Measurements from ENCODE around the gene CTAG1A. TPM values are rescaled to one million over a fixed set of nuclear protein-coding genes. Genes with fewer than 3 reads are reported as not detected.
A peak's percentile ranks its signal among the peaks of the same experiment; 100 is the strongest.

Gene CTAG1A
- polyA plus RNA-seq, 2 of the 4 experiments (the other 2 are of a cell fraction): not detected

GRCh38 chrX:154540897-154541535, 43.9 kb upstream of the CTAG1A start (continued):
- TF ChIP-seq PBX3 (IDR thresholded peaks at IDR 0.05): no peak
- TF ChIP-seq POLR2AphosphoS2 (conservative IDR thresholded peaks at IDR 0.05; ENCODE audit: low read length): no peak
- 0 out of 2 replicates have a peak, but pooled peaks have one; percentile 70 for TF ChIP-seq EHF (CRISPR knock-in tag; IDR thresholded peaks at IDR 0.05)
- no peak for TF ChIP-seq RARB (CRISPR knock-in tag; IDR thresholded peaks at IDR 0.05)
- no peak for TF ChIP-seq JUNB (IDR thresholded peaks at IDR 0.05)
- 0 out of 3 replicates have a peak, but pooled peaks have one; percentile 46 for TF ChIP-seq BCL3 (IDR thresholded peaks at IDR 0.05)
- TF ChIP-seq POLR2A (IDR thresholded peaks at IDR 0.05; ENCODE audit: low read length): peak; percentile 28

- 6% methylated on average over 2 of the region's 5 CpGs for WGBS (ENCODE audit: missing lambda C conversion rate)
- CTCF ChIA-PET: interaction anchor here (0.6 to 7.5 kb wide), 5 partner anchors 9 to 206 kb away, joined by 3 to 55 read pairs (median 3); no protein-coding TSS in a partner anchor
- peak; percentile 85; the same call in 1 of the 2 replicates for TF ChIP-seq MAX (IDR thresholded peaks at IDR 0.05)
- peak; percentile 32; the same call in 1 of the 2 replicates for TF ChIP-seq E2F6 (IDR thresholded peaks at IDR 0.05; ENCODE audit: borderline replicate concordance, low read depth)
- peak; percentile 69; the same call in 1 of the 2 replicates for TF ChIP-seq HOXB13 (CRISPR knock-in tag; IDR thresholded peaks at IDR 0.05; ENCODE audit: low read depth)
- TF ChIP-seq FOXS1 (CRISPR knock-in tag; IDR thresholded peaks at IDR 0.05): no peak
- TF ChIP-seq EP300 (IDR thresholded peaks at IDR 0.05): no peak
- 0 out of 2 replicates have a peak, but pooled peaks have one; percentile 33 for TF ChIP-seq TP53 (CRISPR knock-in tag; IDR thresholded peaks at IDR 0.05)
- 0 out of 2 replicates have a peak, but pooled peaks have one; percentile 10 for TF ChIP-seq NPAS2 (CRISPR knock-in tag; IDR thresholded peaks at IDR 0.05; ENCODE audit: borderline replicate concordance)
- TF ChIP-seq HOXB5 (CRISPR knock-in tag; IDR thresholded peaks at IDR 0.05): peak; percentile 19; the same call in 1 of the 2 replicates
- 0 out of 2 replicates have a peak, but pooled peaks have one; percentile 52 for TF ChIP-seq ZSCAN20 (CRISPR knock-in tag; IDR thresholded peaks at IDR 0.05)
- TF ChIP-seq RFX5 (IDR thresholded peaks at IDR 0.05): no peak
- TF ChIP-seq HEYL (CRISPR knock-in tag; IDR thresholded peaks at IDR 0.05): peak; percentile 81; the same call in 1 of the 2 replicates
- no peak for TF ChIP-seq REST (IDR thresholded peaks at IDR 0.05)
- TF ChIP-seq HMGXB4 (CRISPR knock-in tag; IDR thresholded peaks at IDR 0.05; ENCODE audit: borderline replicate concordance): 0 out of 2 replicates have a peak, but pooled peaks have one; percentile 5
- no peak for TF ChIP-seq SREBF2 (IDR thresholded peaks at IDR 0.05)
- TF ChIP-seq MYC (IDR thresholded peaks at IDR 0.05; ENCODE audit: borderline replicate concordance, low read length): peak; percentile 26; the same call in 1 of the 2 replicates
Observed at GRCh38 chrX:154541589-154541895, 43.4 kb upstream of the CTAG1A start.

More at GRCh38 chrX:154541589-154541895, 43.4 kb upstream of the CTAG1A start:
- Histone ChIP-seq H3K9me3 (no peaks in the 10 kb centered on the region), H3K4me2 (peak overlapping the region; percentile 90), H3K27ac (peak overlapping the region; percentile 98 to 100), H3K4me1 (peaks cover 79% of the 10 kb centered on the region), H3K4me3 (peak overlapping the region; percentile 37)
- ATAC-seq: no peak; a peak in 1 of 6 replicates
- POLR2A ChIA-PET: interaction anchor here (1.1 to 1.7 kb wide), 6 partner anchors 10 to 144 kb away, joined by 3 to 8 read pairs (median 5); partner anchors contain the start of genes RPL10 and SLC10A3
- DNase-seq (ENCODE audit: low read depth in 1 of 2, low spot score in 1 of 2): no peak
- no peak for FAIRE-seq
